ENCODE measurements around the gene CDH20.

GRCh38 chr18:61572871-61573270 is 239.6 kb downstream of the CDH20 start:
- TF ChIP-seq CTCF (conservative IDR thresholded peaks at IDR 0.05; ENCODE audit: low read depth, low read length) (no peak), MAZ (IDR thresholded peaks at IDR 0.05; ENCODE audit: borderline replicate concordance, low read depth, low read length) (no peak), MAFK (IDR thresholded peaks at IDR 0.05; ENCODE audit: low read depth, low read length) (no peak)
